HepG2 (cell line): ENCODE data around the gene VWA7. TPM values are rescaled to one million over a fixed set of nuclear protein-coding genes. Genes with fewer than 3 reads are reported as not detected.

Experiments used
- ARID5B ChIP-seq: IDR thresholded peaks from 2 replicates; pipeline ENCODE4 v1.4.0; 2020; ENCODE audit warnings: mild to moderate bottlenecking, missing genetic modification reagents
- ATF2 ChIP-seq: sonication (generic); formaldehyde crosslinking; IDR thresholded peaks from 2 replicates; pipeline ENCODE4 v1.4.0; 2020; ENCODE audit warnings: missing genetic modification reagents
- CREB1 ChIP-seq, 2 experiments: fragments of 450-650 bp in 1 of 2; IDR thresholded peaks; 2 replicates each; pipeline ENCODE4 v1.6.1; 2016 to 2017; ENCODE audit warnings: control low read depth in 1 of 2, mild to moderate bottlenecking in 1 of 2, missing compliant biosample characterization in 1 of 2, missing genetic modification characterization in 1 of 2
- E2F2 ChIP-seq: sonication (generic); formaldehyde crosslinking; IDR thresholded peaks from 2 replicates; pipeline ENCODE4 v1.4.0; 2020; ENCODE audit warnings: missing genetic modification reagents, borderline replicate concordance
- KDM3A ChIP-seq: IDR thresholded peaks from 2 replicates; pipeline ENCODE4 v1.6.1; 2018; ENCODE audit warnings: low read depth, missing compliant biosample characterization
- MAFF ChIP-seq: IDR thresholded peaks from 2 replicates; pipeline ENCODE4 v1.6.1; 2011; ENCODE audit warnings: low read depth, low read length, improper control_type of control experiment
- NAIF1 ChIP-seq: sonication (generic); formaldehyde crosslinking; IDR thresholded peaks from 2 replicates; pipeline ENCODE4 v1.5.0; 2020; ENCODE audit warnings: mild to moderate bottlenecking, missing genetic modification reagents, borderline replicate concordance
- SMARCE1 ChIP-seq: fragments of 450-650 bp; IDR thresholded peaks from 2 replicates; pipeline ENCODE4 v1.6.1; 2017; ENCODE audit warnings: borderline replicate concordance
- ZBTB33 ChIP-seq: sonication (generic); formaldehyde crosslinking; IDR thresholded peaks from 2 replicates; pipeline ENCODE4 v1.4.0; 2020; ENCODE audit warnings: missing genetic modification reagents
- ZNF441 ChIP-seq: sonication (generic); formaldehyde crosslinking; IDR thresholded peaks from 2 replicates; pipeline ENCODE4 v1.7.0; 2021; ENCODE audit warnings: missing genetic modification reagents, borderline replicate concordance
- polyA plus RNA-seq, 8 experiments: library from polyadenylated mRNA; depleted of rRNA in 3 of 8; stranded (reverse) in 7 of 8; unstranded in 1 of 8; fragments of >200 nt; fragmentation: Illumina TruSeq in 4 of 8; extraction: Trizol in 4 of 8; gene quantifications; 2 replicates each; pipeline versions ENCODE4 v1.2.1 to v1.2.3, GENCODE V29; 2011 to 2016; ENCODE audit warnings: low read depth in 4 of 8, missing spikeins in 1 of 8, mixed read lengths in 1 of 8; ENCODE audit not compliant: insufficient read depth in 1 of 8
- total RNA-seq, 5 experiments: library from RNA; depleted of rRNA; stranded (reverse); fragments of >200 nt; fragmentation: Illumina TruSeq; extraction: Trizol; gene quantifications; 2 replicates each; pipeline ENCODE4 v1.2.3, GENCODE V29; 2016; ENCODE audit warnings: low read depth in 1 of 5
- TF ChIP-seq, protein P1 (sequence below): sonication (generic); formaldehyde crosslinking; IDR thresholded peaks from 2 replicates; pipeline ENCODE4 v1.8.0; 2023; ENCODE audit warnings: mild to moderate bottlenecking, missing genetic modification reagents
- TF ChIP-seq, protein P2 (sequence below): sonication (generic); formaldehyde crosslinking; IDR thresholded peaks from 2 replicates; pipeline ENCODE4 v1.5.0; 2020; ENCODE audit warnings: mild to moderate bottlenecking, missing genetic modification reagents, borderline replicate concordance

Gene VWA7
- total and polyA plus RNA-seq, 2 of the 13 experiments (the other 11 are each of a cell fraction or from before 2014, with no cell fraction given): 0.86 to 3.3 TPM

- TF ChIP-seq ARID5B (CRISPR knock-in tag) (peak; percentile 87), CREB1 (IDR thresholded peaks at IDR 0.05) (peak; percentile 28; the same call in 1 of the 2 replicates), CREB1 (CRISPR knock-in tag; IDR thresholded peaks at IDR 0.05) (no peak; the same call in 1 of the 2 replicates), MAFF (no peak), KDM3A (peak; percentile 86), NAIF1 (CRISPR knock-in tag) (no peak), E2F2 (CRISPR knock-in tag) (0 out of 2 replicates have a peak, but pooled peaks have one; percentile 47), ZNF441 (CRISPR knock-in tag) (0 out of 2 replicates have a peak, but pooled peaks have one; percentile 57), ZBTB33 (CRISPR knock-in tag) (no peak), SMARCE1 (no peak), ATF2 (CRISPR knock-in tag) (peak; percentile 79; the same call in 1 of the 2 replicates)
- TF ChIP-seq, protein P1, sequence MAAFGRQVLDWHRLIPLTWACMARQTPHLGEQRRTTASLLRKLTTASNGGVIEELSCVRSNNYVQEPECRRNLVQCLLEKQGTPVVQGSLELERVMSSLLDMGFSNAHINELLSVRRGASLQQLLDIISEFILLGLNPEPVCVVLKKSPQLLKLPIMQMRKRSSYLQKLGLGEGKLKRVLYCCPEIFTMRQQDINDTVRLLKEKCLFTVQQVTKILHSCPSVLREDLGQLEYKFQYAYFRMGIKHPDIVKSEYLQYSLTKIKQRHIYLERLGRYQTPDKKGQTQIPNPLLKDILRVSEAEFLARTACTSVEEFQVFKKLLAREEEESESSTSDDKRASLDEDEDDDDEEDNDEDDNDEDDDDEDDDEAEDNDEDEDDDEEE (CRISPR knock-in tag): no peak
- TF ChIP-seq, protein P2, sequence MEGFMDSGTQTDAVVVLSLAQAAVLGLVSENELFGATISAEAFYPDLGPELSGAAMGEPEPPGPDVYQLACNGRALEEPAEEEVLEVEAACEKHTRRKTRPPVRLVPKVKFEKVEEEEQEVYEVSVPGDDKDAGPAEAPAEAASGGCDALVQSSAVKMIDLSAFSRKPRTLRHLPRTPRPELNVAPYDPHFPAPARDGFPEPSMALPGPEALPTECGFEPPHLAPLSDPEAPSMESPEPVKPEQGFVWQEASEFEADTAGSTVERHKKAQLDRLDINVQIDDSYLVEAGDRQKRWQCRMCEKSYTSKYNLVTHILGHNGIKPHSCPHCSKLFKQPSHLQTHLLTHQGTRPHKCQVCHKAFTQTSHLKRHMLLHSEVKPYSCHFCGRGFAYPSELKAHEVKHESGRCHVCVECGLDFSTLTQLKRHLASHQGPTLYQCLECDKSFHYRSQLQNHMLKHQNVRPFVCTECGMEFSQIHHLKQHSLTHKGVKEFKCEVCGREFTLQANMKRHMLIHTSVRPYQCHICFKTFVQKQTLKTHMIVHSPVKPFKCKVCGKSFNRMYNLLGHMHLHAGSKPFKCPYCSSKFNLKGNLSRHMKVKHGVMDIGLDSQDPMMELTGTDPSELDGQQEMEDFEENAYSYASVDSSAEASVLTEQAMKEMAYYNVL: 0 out of 2 replicates have a peak, but pooled peaks have one; percentile 60
These were observed 38.8 kb downstream of the VWA7 start (continued) for GRCh38 chr6:31737991-31738979.
